Sigmoid colon (tissue), 7 donors: ENCODE results near the gene ZNF219. TPM values are rescaled to one million over a fixed set of nuclear protein-coding genes. Genes with fewer than 3 reads are reported as not detected.

Experiments used
- DNase-seq: peaks from one replicate; pipeline ENCODE4 v3.0.0-alpha.2; 2019
- H3K27ac ChIP-seq, 4 donors: fragments of 200-600 bp; sonication (generic); one replicate each; pipeline ENCODE4 v1.5.1; 2016 to 2019; ENCODE audit warnings: mild to moderate bottlenecking in 1 of 4
- H3K27me3 ChIP-seq, 3 donors: fragments of 200-600 bp; sonication (generic); one replicate each; pipeline ENCODE4 v1.5.1; 2019; ENCODE audit warnings: mild to moderate bottlenecking in 1 of 3
- H3K36me3 ChIP-seq, 4 donors: fragments of 200-600 bp; sonication (generic); one replicate each; pipeline ENCODE4 v1.5.1; 2016 to 2019
- H3K4me1 ChIP-seq, 4 donors: fragments of 200-600 bp; sonication (generic); one replicate each; pipeline ENCODE4 v1.5.1; 2017 to 2019
- H3K4me3 ChIP-seq, 4 donors: fragments of 200-600 bp; sonication (generic); one replicate each; pipeline ENCODE4 v1.5.1; 2017 to 2019; ENCODE audit warnings: mild to moderate bottlenecking in 2 of 4, moderate library complexity in 1 of 4
- H3K9me3 ChIP-seq, 4 donors: fragments of 200-600 bp in 3 of 4; sonication (generic) in 3 of 4; one replicate each; pipeline versions ENCODE4 v1.5.1 to v1.6.1; 2013 to 2019
- CTCF ChIP-seq, 4 experiments: fragments of 450-650 bp in 3 of 4; fragments of 200-600 bp in 1 of 4; IDR thresholded peaks; one replicate each; pipeline ENCODE4 v1.5.1; 2016 to 2019; ENCODE audit warnings: antibody characterized with exemption in 4 of 4, mild to moderate bottlenecking in 3 of 4, moderate library complexity in 2 of 4
- EP300 ChIP-seq, 4 donors: sonication (generic); formaldehyde crosslinking; IDR thresholded peaks; one replicate each; pipeline ENCODE4 v1.6.1; 2017; ENCODE audit warnings: antibody characterized with exemption in 4 of 4
- POLR2A ChIP-seq, 2 donors: fragments of 450-650 bp; IDR thresholded peaks; one replicate each; pipeline ENCODE4 v1.6.1; 2016; ENCODE audit warnings: antibody characterized with exemption in 2 of 2, mild to moderate bottlenecking in 2 of 2, moderate library complexity in 2 of 2
- POLR2AphosphoS5 ChIP-seq, 4 donors: sonication (generic); formaldehyde crosslinking; IDR thresholded peaks; one replicate each; pipeline ENCODE4 v1.6.1; 2017; ENCODE audit warnings: antibody characterized with exemption in 4 of 4
- WGBS, 2 donors: extraction: QIAGEN DNeasy Blood & Tissue Kit; methylation state at CpG; one replicate each; pipeline ENCODE4 v1.1.7; 2013; 5-methylcytosine and 5-hydroxymethylcytosine counted together
- intact Hi-C: fragments of 100-400 bp; cut with DNase I; formaldehyde crosslinking; loops from one replicate; pipeline ENCODE4 v1.15.1; 2023
- polyA plus RNA-seq, 3 donors: library from polyadenylated mRNA; stranded (reverse); fragments of 200-250 nt; gene quantifications; one replicate each; pipeline ENCODE4 v1.2.3, GENCODE V29; 2013
- total RNA-seq, 4 donors: library from RNA; depleted of rRNA; stranded (reverse); fragments of >200 nt; gene quantifications; one replicate each; pipeline ENCODE4 v1.1.0, GENCODE V29; 2016
- donor health status: healthy with polysubstance abuse.
- donor health status: Bipolar disorder and iron deficiency.
- donor health status: healthy.

ZNF219 gene
- total and polyA plus RNA-seq, 7 donors: 27.6 to 89.7 (median 48.2) TPM

GRCh38 chr14:21090194-21090939 is 8.1 kb downstream of the ZNF219 start:
- peaks cover 0 to 40% (median 34%) of the 10 kb centered on the region in 4 donors for H3K4me1 ChIP-seq
- DNase-seq: no peak
- H3K27ac ChIP-seq: peak overlapping the region; percentile 9 to 53 (median 25)
- TF ChIP-seq CTCF (IDR thresholded peaks at IDR 0.05) (peak; percentile 46 to 64 (median 53)), EP300 (IDR thresholded peaks at IDR 0.05) (no peak)
- H3K36me3 ChIP-seq: peaks cover 0 to 69% (median 31%) of the 10 kb centered on the region in 4 donors
- intact Hi-C loops: loop anchor here (10.0 kb wide), 2 partner anchors 476 to 756 kb away; partner anchors contain the start of gene CCNB1IP1
- H3K27me3 ChIP-seq: no peaks in the 10 kb centered on the region
- no peaks in the 10 kb centered on the region for H3K9me3 ChIP-seq
- 81 to 91% methylated on average over 45 of the region's 45 CpGs for WGBS, 2 donors
- H3K4me3 ChIP-seq: no peak overlapping the region

GRCh38 chr14:21089877-21090193 is 8.6 kb downstream of the ZNF219 start:
- Histone ChIP-seq H3K4me3 (no peak overlapping the region), H3K36me3 (peaks cover 0 to 75% (median 32%) of the 10 kb centered on the region in 4 donors), H3K27ac (peak overlapping the region in 3 of 4 donors; percentile 9 to 53 (median 32)), H3K27me3 (no peaks in the 10 kb centered on the region), H3K4me1 (peaks cover 0 to 41% (median 39%) of the 10 kb centered on the region in 4 donors), H3K9me3 (no peaks in the 10 kb centered on the region)
- intact Hi-C loops: loop anchor here (10.0 kb wide), 2 partner anchors 475 to 755 kb away; partner anchors contain the start of gene CCNB1IP1
- 60 to 80% methylated on average over 5 of the region's 5 CpGs for WGBS, 2 donors
- TF ChIP-seq CTCF (IDR thresholded peaks at IDR 0.05) (no peak), POLR2AphosphoS5 (IDR thresholded peaks at IDR 0.05) (no peak), POLR2A (IDR thresholded peaks at IDR 0.05) (no peak), EP300 (IDR thresholded peaks at IDR 0.05) (no peak)
- no peak for DNase-seq

GRCh38 chr14:21089271-21089670 is 9.2 kb downstream of the ZNF219 start:
- WGBS, 2 donors: 16 to 42% methylated on average over 1 of the region's 1 CpG
- Histone ChIP-seq H3K27ac (no peak overlapping the region), H3K36me3 (peaks cover 0 to 80% (median 32%) of the 10 kb centered on the region in 4 donors), H3K4me1 (peaks cover 0 to 44% (median 41%) of the 10 kb centered on the region in 4 donors), H3K27me3 (no peaks in the 10 kb centered on the region), H3K4me3 (no peak overlapping the region), H3K9me3 (no peaks in the 10 kb centered on the region)
- no peak for TF ChIP-seq POLR2AphosphoS5 (IDR thresholded peaks at IDR 0.05)
- no peak for TF ChIP-seq CTCF (IDR thresholded peaks at IDR 0.05)
- no peak for TF ChIP-seq EP300 (IDR thresholded peaks at IDR 0.05)
- no peak for TF ChIP-seq POLR2A (IDR thresholded peaks at IDR 0.05)
- intact Hi-C loops: no loop called here
- DNase-seq: no peak

GRCh38 chr14:21088687-21089086 is 9.8 kb downstream of the ZNF219 start:
- peaks cover 0 to 38% (median 36%) of the 10 kb centered on the region in 4 donors for H3K4me1 ChIP-seq
- DNase-seq: no peak
- H3K4me3 ChIP-seq: no peak overlapping the region
- H3K36me3 ChIP-seq: peaks cover 0 to 86% (median 32%) of the 10 kb centered on the region in 4 donors
- no peak overlapping the region for H3K27ac ChIP-seq
- WGBS, 2 donors: 74 to 80% methylated on average over 4 of the region's 4 CpGs
- H3K27me3 ChIP-seq: no peaks in the 10 kb centered on the region
- intact Hi-C loops: no loop called here
- TF ChIP-seq EP300 (IDR thresholded peaks at IDR 0.05) (no peak), POLR2A (IDR thresholded peaks at IDR 0.05) (no peak), CTCF (IDR thresholded peaks at IDR 0.05) (no peak), POLR2AphosphoS5 (IDR thresholded peaks at IDR 0.05) (no peak)
- H3K9me3 ChIP-seq: no peaks in the 10 kb centered on the region
